Stimulated activated CD4-positive, alpha-beta T cell treated with anti-CD3 and anti-CD28 coated beads, Interleukin-1b, Interleukin-23, amount 100 ng/mL, for 4 hours (primary cell): ENCODE data around the gene TMEM150A.
"Not testable (repeated sequence)": the region's sequence is repeated elsewhere in the genome, so short reads cannot be mapped to it uniquely, and the experiment has no call there.

Source experiments
- DNase-seq, 2 donors: peaks; one replicate each; pipeline ENCODE4 v3.0.0-alpha.2; 2020; ENCODE audit warnings: low read depth in 2 of 2

TMEM150A gene

GRCh38 chr2:85564144-85564563 lies 38.3 kb downstream of the TMEM150A start:
- no peak for DNase-seq

- DNase-seq, result peak; percentile 91
Observed at GRCh38 chr2:85561280-85562212, 41.0 kb downstream of the TMEM150A start, which contains the start of gene GGCX. Gene GGCX (minus strand): TSS chr2:85561493. CDS start chr2:85561428, 65 bp downstream.

GRCh38 chr2:85560812-85561279 lies 41.7 kb downstream of the TMEM150A start:
- no peak for DNase-seq

GRCh38 chr2:85560403-85560726 lies 42.1 kb downstream of the TMEM150A start:
- not testable (repeated sequence) for DNase-seq

- DNase-seq, result no peak
Observed at GRCh38 chr2:85558160-85558559, 44.3 kb downstream of the TMEM150A start.

GRCh38 chr2:85557130-85557529 lies 45.4 kb downstream of the TMEM150A start:
- DNase-seq, result no peak

- DNase-seq, result no peak
Observed at GRCh38 chr2:85554980-85555612, 47.4 kb downstream of the TMEM150A start.

GRCh38 chr2:85553184-85553583 lies 49.3 kb downstream of the TMEM150A start:
- no peak for DNase-seq

GRCh38 chr2:85551698-85552678 lies 50.5 kb downstream of the TMEM150A start:
- peak; percentile 75 to 86 for DNase-seq

GRCh38 chr2:85550486-85550885 lies 52.0 kb downstream of the TMEM150A start:
- no peak for DNase-seq

- DNase-seq, result no peak
Observed at GRCh38 chr2:85549826-85550225, 52.7 kb downstream of the TMEM150A start.

- DNase-seq, result no peak
Observed at GRCh38 chr2:85549095-85549494, 53.4 kb downstream of the TMEM150A start.

GRCh38 chr2:85548608-85548900 lies 53.9 kb downstream of the TMEM150A start:
- DNase-seq, result no peak
